Subcutaneous abdominal adipose tissue (tissue), 5 donors: ENCODE results near the gene ADAMTSL5.
"Not testable (repeated sequence)": the region's sequence is repeated elsewhere in the genome, so short reads cannot be mapped to it uniquely, and the experiment has no call there.

Experiments
- H3K27ac ChIP-seq: one replicate; pipeline ENCODE4 v1.7.0; 2013; ENCODE audit warnings: low read depth, mild to moderate bottlenecking, inconsistent platforms, low read length, moderate library complexity
- H3K27me3 ChIP-seq, 5 donors: one replicate each; pipeline ENCODE4 v1.7.0; 2013; ENCODE audit warnings: low read length in 5 of 5, inconsistent platforms in 1 of 5; ENCODE audit not compliant: control insufficient read depth in 5 of 5, insufficient read depth in 4 of 5
- H3K36me3 ChIP-seq, 5 donors: one replicate each; pipeline ENCODE4 v1.7.0; 2013; ENCODE audit warnings: low read length in 5 of 5; ENCODE audit not compliant: control insufficient read depth in 5 of 5, insufficient read depth in 5 of 5
- H3K4me1 ChIP-seq, 5 donors: one replicate each; pipeline ENCODE4 v1.7.0; 2013; ENCODE audit warnings: low read length in 5 of 5, mild to moderate bottlenecking in 3 of 5, moderate library complexity in 1 of 5; ENCODE audit not compliant: control insufficient read depth in 5 of 5, insufficient read depth in 5 of 5
- H3K4me3 ChIP-seq, 5 donors: one replicate each; pipeline ENCODE4 v1.7.0; 2013; ENCODE audit warnings: low read length in 5 of 5, low read depth in 1 of 5
- H3K9ac ChIP-seq, 5 donors: one replicate each; pipeline ENCODE4 v1.7.0; 2013; ENCODE audit warnings: low read length in 5 of 5, mild to moderate bottlenecking in 4 of 5, moderate library complexity in 3 of 5
- H3K9me3 ChIP-seq, 5 donors: one replicate each; pipeline ENCODE4 v1.7.0; 2013; ENCODE audit warnings: low read length in 5 of 5; ENCODE audit not compliant: control insufficient read depth in 5 of 5
- donor health status: healthy.
- donor health status: healthy.
- donor health status: healthy.
- donor health status: healthy.
- donor health status: healthy.

The ADAMTSL5 gene

GRCh38 chr19:1531587-1531986 lies 18.8 kb upstream of the ADAMTSL5 start:
- peaks cover 17 to 40% (median 26%) of the 10 kb centered on the region in 5 donors for H3K27me3 ChIP-seq
- no peak overlapping the region for H3K9ac ChIP-seq
- peaks cover 0 to 3% (median 0%) of the 10 kb centered on the region in 5 donors for H3K9me3 ChIP-seq

GRCh38 chr19:1530856-1531255 lies 18.0 kb upstream of the ADAMTSL5 start:
- not testable (repeated sequence) for H3K9me3 ChIP-seq, H3K27ac ChIP-seq, H3K4me3 ChIP-seq, H3K36me3 ChIP-seq, H3K4me1 ChIP-seq, H3K9ac ChIP-seq
- peaks cover 23 to 48% (median 34%) of the 10 kb centered on the region in 5 donors for H3K27me3 ChIP-seq

More at GRCh38 chr19:1531587-1531986, 18.8 kb upstream of the ADAMTSL5 start:
- H3K36me3 ChIP-seq = no peaks in the 10 kb centered on the region
- H3K4me1 ChIP-seq = no peaks in the 10 kb centered on the region
- no peak overlapping the region for H3K27ac ChIP-seq
- no peak overlapping the region for H3K4me3 ChIP-seq

GRCh38 chr19:1529430-1529816 lies 16.6 kb upstream of the ADAMTSL5 start:
- Histone ChIP-seq H3K27me3 (peaks cover 38 to 54% (median 41%) of the 10 kb centered on the region in 5 donors), H3K9me3 (no peaks in the 10 kb centered on the region), H3K36me3 (no peaks in the 10 kb centered on the region), H3K27ac (no peak overlapping the region), H3K4me1 (peaks cover 0 to 2% (median under 1%) of the 10 kb centered on the region in 5 donors), H3K4me3 (no peak overlapping the region), H3K9ac (no peak overlapping the region)

- Histone ChIP-seq H3K4me3 (no peak overlapping the region), H3K4me1 (peaks cover 0 to 4% (median 3%) of the 10 kb centered on the region in 5 donors), H3K27ac (no peak overlapping the region), H3K9ac (no peak overlapping the region), H3K27me3 (peaks cover 39 to 57% (median 43%) of the 10 kb centered on the region in 5 donors), H3K36me3 (no peaks in the 10 kb centered on the region), H3K9me3 (no peaks in the 10 kb centered on the region)
Observed at GRCh38 chr19:1528596-1529429, 16.0 kb upstream of the ADAMTSL5 start.

GRCh38 chr19:1527650-1528309 lies 15.0 kb upstream of the ADAMTSL5 start:
- H3K27ac ChIP-seq = no peak overlapping the region
- H3K9ac ChIP-seq = no peak overlapping the region
- no peak overlapping the region for H3K4me3 ChIP-seq
- H3K9me3 ChIP-seq = no peaks in the 10 kb centered on the region
- peaks cover 41 to 62% (median 47%) of the 10 kb centered on the region in 5 donors for H3K27me3 ChIP-seq
- H3K4me1 ChIP-seq = peaks cover 0 to 4% (median 3%) of the 10 kb centered on the region in 5 donors
- H3K36me3 ChIP-seq = no peaks in the 10 kb centered on the region

- Histone ChIP-seq H3K9ac (no peak overlapping the region), H3K4me3 (no peak overlapping the region), H3K4me1 (peaks cover 0 to 4% (median 3%) of the 10 kb centered on the region in 5 donors), H3K27ac (no peak overlapping the region), H3K27me3 (peaks cover 41 to 64% (median 47%) of the 10 kb centered on the region in 5 donors), H3K36me3 (no peaks in the 10 kb centered on the region), H3K9me3 (no peaks in the 10 kb centered on the region)
Observed at GRCh38 chr19:1526979-1527649, 14.3 kb upstream of the ADAMTSL5 start.

GRCh38 chr19:1526066-1526778 lies 13.4 kb upstream of the ADAMTSL5 start:
- H3K9ac ChIP-seq = no peak overlapping the region
- H3K27me3 ChIP-seq = peaks cover 35 to 66% (median 53%) of the 10 kb centered on the region in 5 donors
- H3K27ac ChIP-seq = no peak overlapping the region
- no peak overlapping the region for H3K4me3 ChIP-seq
- no peaks in the 10 kb centered on the region for H3K9me3 ChIP-seq
- no peaks in the 10 kb centered on the region for H3K36me3 ChIP-seq
- peaks cover 0 to 4% (median 3%) of the 10 kb centered on the region in 5 donors for H3K4me1 ChIP-seq

GRCh38 chr19:1525343-1525742 lies 12.5 kb upstream of the ADAMTSL5 start:
- no peak overlapping the region for H3K9ac ChIP-seq
- H3K9me3 ChIP-seq = no peaks in the 10 kb centered on the region
- peaks cover 35 to 70% (median 56%) of the 10 kb centered on the region in 5 donors for H3K27me3 ChIP-seq
- H3K4me3 ChIP-seq = no peak overlapping the region
- H3K36me3 ChIP-seq = no peaks in the 10 kb centered on the region
- peaks cover 0 to 4% (median 3%) of the 10 kb centered on the region in 5 donors for H3K4me1 ChIP-seq
- no peak overlapping the region for H3K27ac ChIP-seq

- peaks cover 0 to 4% (median 3%) of the 10 kb centered on the region in 5 donors for H3K4me1 ChIP-seq
- H3K36me3 ChIP-seq = no peaks in the 10 kb centered on the region
- H3K9me3 ChIP-seq = no peaks in the 10 kb centered on the region
- no peak overlapping the region for H3K4me3 ChIP-seq
- H3K27me3 ChIP-seq = peaks cover 35 to 71% (median 58%) of the 10 kb centered on the region in 5 donors
- no peak overlapping the region for H3K9ac ChIP-seq
- H3K27ac ChIP-seq = no peak overlapping the region
Observed at GRCh38 chr19:1524972-1525325, 12.1 kb upstream of the ADAMTSL5 start.
